Spleen (tissue), 11 donors: ENCODE results near the gene RAB8B. TPM values are rescaled to one million over a fixed set of nuclear protein-coding genes. Genes with fewer than 3 reads are reported as not detected.

Source experiments
- DNase-seq: peaks from one replicate; pipeline ENCODE4 v3.0.0-alpha.2; 2020
- H3K27ac ChIP-seq, 8 donors: fragments of 200-600 bp; sonication (generic) in 7 of 8; 1 replicate in 4 of 8; 2 replicates in 4 of 8; pipeline versions ENCODE4 v1.5.0 to v1.8.0; 2016 to 2021; ENCODE audit warnings: inconsistent platforms in 4 of 8, mild to moderate bottlenecking in 4 of 8, moderate library complexity in 1 of 8
- H3K27me3 ChIP-seq, 7 donors: fragments of 200-600 bp; sonication (generic) in 6 of 7; replicated peaks in 1 of 7; 1 replicate in 4 of 7; 2 replicates in 3 of 7; pipeline versions ENCODE4 v1.5.0 to v1.8.0; 2016 to 2021; ENCODE audit warnings: inconsistent platforms in 3 of 7, mild to moderate bottlenecking in 1 of 7
- H3K36me3 ChIP-seq, 6 donors: fragments of 200-600 bp; sonication (generic) in 5 of 6; 1 replicate in 4 of 6; 2 replicates in 2 of 6; pipeline versions ENCODE4 v1.5.0 to v1.8.0; 2016 to 2021; ENCODE audit warnings: inconsistent platforms in 2 of 6
- H3K4me1 ChIP-seq, 6 donors: fragments of 200-600 bp; sonication (generic) in 5 of 6; 1 replicate in 3 of 6; 2 replicates in 3 of 6; pipeline versions ENCODE4 v1.5.0 to v1.8.0; 2016 to 2021; ENCODE audit warnings: inconsistent platforms in 3 of 6
- H3K4me3 ChIP-seq, 8 donors: fragments of 200-600 bp; sonication (generic) in 7 of 8; 1 replicate in 4 of 8; 2 replicates in 4 of 8; pipeline versions ENCODE4 v1.5.0 to v1.8.0; 2016 to 2021; ENCODE audit warnings: inconsistent platforms in 4 of 8, mild to moderate bottlenecking in 4 of 8, moderate library complexity in 2 of 8
- H3K9me3 ChIP-seq, 8 donors: fragments of 200-600 bp; sonication (generic) in 7 of 8; 1 replicate in 4 of 8; 2 replicates in 4 of 8; pipeline versions ENCODE4 v1.5.0 to v1.8.0; 2016 to 2021; ENCODE audit warnings: inconsistent platforms in 4 of 8
- CTCF ChIP-seq, 11 experiments: fragments of 200-600 bp in 7 of 11; fragments of 450-650 bp in 4 of 11; sonication (generic) in 4 of 11; IDR thresholded peaks in 8 of 11; conservative IDR thresholded peaks in 3 of 11; 1 replicate in 7 of 11; 2 replicates in 4 of 11; pipeline versions ENCODE4 v1.4.0 to v1.8.0; 2016 to 2021; ENCODE audit warnings: antibody characterized with exemption in 11 of 11, inconsistent platforms in 4 of 11, mild to moderate bottlenecking in 1 of 11
- POLR2A ChIP-seq, 3 donors: fragments of 450-650 bp; IDR thresholded peaks; one replicate each; pipeline ENCODE4 v1.5.1; 2017; ENCODE audit warnings: antibody characterized with exemption in 3 of 3, mild to moderate bottlenecking in 1 of 3
- POLR2AphosphoS5 ChIP-seq, 3 donors: sonication (generic); formaldehyde crosslinking; IDR thresholded peaks; one replicate each; pipeline ENCODE4 v1.5.1; 2017; ENCODE audit warnings: antibody characterized with exemption in 3 of 3
- WGBS, 5 donors: extraction: QIAGEN DNeasy Blood & Tissue Kit in 3 of 5; methylation state at CpG; one replicate each; pipeline versions ENCODE4 v1.1.5 to v1.1.7; 2013 to 2018; 5-methylcytosine and 5-hydroxymethylcytosine counted together
- intact Hi-C: fragments of 100-400 bp; cut with DNase I; formaldehyde crosslinking; loops from one replicate; pipeline ENCODE4 v1.15.0; 2023; ENCODE audit warnings: low total_unique reads
- polyA plus RNA-seq, 3 donors: library from polyadenylated mRNA; stranded (reverse); fragments of 200-250 nt; gene quantifications; one replicate each; pipeline ENCODE4 v1.2.1, GENCODE V29; 2013
- total RNA-seq, 7 donors: library from RNA; depleted of rRNA in 3 of 7; stranded (reverse); fragments of >200 nt in 3 of 7; fragmentation: NEBNext Ultra II Directional in 4 of 7; extraction: Animal tissue kit (Norgen Biotek cat#: 25700) in 4 of 7; gene quantifications; one replicate each; pipeline versions ENCODE4 v1.1.0 to v1.2.1, GENCODE V29; 2016 to 2021
- donor health status: healthy with polysubstance abuse.
- donor health status: DM: no; HTN: no; CAD: no; lungs with moderate emphysema.
- donor health status: DM: no; HTN: no; CAD: no.
- donor health status: Bipolar disorder and iron deficiency.
- donor health status: healthy.
- donor health status: DM: no; HTN: no; CAD: no.
- donor health status: DM: yes; HTN: yes; CAD: no.

The RAB8B gene
- total and polyA plus RNA-seq, 10 donors, result 18.9 to 96.4 (median 64.2) TPM

GRCh38 chr15:63146684-63147083 lies 42.7 kb upstream of the RAB8B start:
- TF ChIP-seq POLR2A (IDR thresholded peaks at IDR 0.05) (no peak), POLR2AphosphoS5 (IDR thresholded peaks at IDR 0.05) (peak in 1 of 3 donors; percentile 37)
- Histone ChIP-seq H3K4me3 (no peak overlapping the region), H3K27ac (no peak overlapping the region), H3K4me1 (no peaks in the 10 kb centered on the region), H3K27me3 (no peaks in the 10 kb centered on the region), H3K36me3 (peaks cover 0 to 81% (median 16%) of the 10 kb centered on the region in 6 donors), H3K9me3 (no peaks in the 10 kb centered on the region)
- 63 to 84% (median 69%) methylated on average over 3 of the region's 3 CpGs for WGBS, 5 donors
- no peak for DNase-seq
- intact Hi-C loops, result no loop called here

GRCh38 chr15:63151665-63152064 lies 37.7 kb upstream of the RAB8B start:
- no peak overlapping the region for H3K4me3 ChIP-seq
- 71 to 95% (median 81%) methylated on average over 1 of the region's 1 CpG for WGBS, 5 donors
- H3K4me1 ChIP-seq, result peaks cover 14 to 37% (median 24%) of the 10 kb centered on the region in 6 donors
- no peak overlapping the region for H3K27ac ChIP-seq
- no peaks in the 10 kb centered on the region for H3K27me3 ChIP-seq
- intact Hi-C loops, result no loop called here
- TF ChIP-seq POLR2A (IDR thresholded peaks at IDR 0.05) (no peak), CTCF (IDR thresholded peaks at IDR 0.05 in 8 of 11, conservative IDR thresholded peaks at IDR 0.05 in 3 of 11) (no peak)
- no peak for DNase-seq
- peaks cover 0 to 89% (median 34%) of the 10 kb centered on the region in 6 donors for H3K36me3 ChIP-seq
- no peaks in the 10 kb centered on the region for H3K9me3 ChIP-seq

GRCh38 chr15:63155486-63155885 lies 33.9 kb upstream of the RAB8B start:
- WGBS, 5 donors, result 72 to 83% (median 79%) methylated on average over 3 of the region's 3 CpGs
- Histone ChIP-seq H3K36me3 (peaks cover 0 to 51% (median 26%) of the 10 kb centered on the region in 6 donors), H3K4me1 (peaks cover 14 to 52% (median 28%) of the 10 kb centered on the region in 6 donors), H3K27me3 (no peaks in the 10 kb centered on the region), H3K27ac (peak overlapping the region in 2 of 8 donors; percentile 98 to 99), H3K4me3 (peak overlapping the region in 7 of 8 donors; percentile 75 to 96 (median 86)), H3K9me3 (no peaks in the 10 kb centered on the region)
- DNase-seq, result no peak
- TF ChIP-seq CTCF (IDR thresholded peaks at IDR 0.05 in 8 of 11, conservative IDR thresholded peaks at IDR 0.05 in 3 of 11), result no peak
- intact Hi-C loops, result no loop called here

GRCh38 chr15:63156086-63156710 lies 33.2 kb upstream of the RAB8B start:
- intact Hi-C loops, result no loop called here
- Histone ChIP-seq H3K4me3 (peak overlapping the region; percentile 75 to 96 (median 83)), H3K27me3 (no peaks in the 10 kb centered on the region), H3K4me1 (peaks cover 14 to 52% (median 28%) of the 10 kb centered on the region in 6 donors), H3K9me3 (no peaks in the 10 kb centered on the region), H3K36me3 (peaks cover 0 to 44% (median 24%) of the 10 kb centered on the region in 6 donors), H3K27ac (peak overlapping the region; percentile 95 to 99 (median 98))
- DNase-seq, result no peak
- TF ChIP-seq POLR2AphosphoS5 (IDR thresholded peaks at IDR 0.05) (no peak), POLR2A (IDR thresholded peaks at IDR 0.05) (no peak), CTCF (IDR thresholded peaks at IDR 0.05 in 8 of 11, conservative IDR thresholded peaks at IDR 0.05 in 3 of 11) (no peak)
- 7 to 10% (median 9%) methylated on average over 10 of the region's 10 CpGs for WGBS, 5 donors
